Measurements from ENCODE around the gene DSCAML1.

- no peak for TF ChIP-seq ZNF565 (CRISPR knock-in tag; conservative IDR thresholded peaks at IDR 0.05; ENCODE audit: low read depth)
- no peak for TF ChIP-seq ISL1 (CRISPR knock-in tag; IDR thresholded peaks at IDR 0.05)
- TF ChIP-seq RARB (CRISPR knock-in tag; IDR thresholded peaks at IDR 0.05), result no peak
- TF ChIP-seq OSR1 (CRISPR knock-in tag; IDR thresholded peaks at IDR 0.05), result no peak
- TF ChIP-seq BACH2 (CRISPR knock-in tag; IDR thresholded peaks at IDR 0.05; ENCODE audit: borderline replicate concordance), result no peak
- TF ChIP-seq TOX (CRISPR knock-in tag; IDR thresholded peaks at IDR 0.05; ENCODE audit: borderline replicate concordance), result no peak
- no peak for TF ChIP-seq SNAI2 (CRISPR knock-in tag; IDR thresholded peaks at IDR 0.05)
- TF ChIP-seq PATZ1 (CRISPR knock-in tag; IDR thresholded peaks at IDR 0.05; ENCODE audit: borderline replicate concordance), result no peak
- TF ChIP-seq TSHZ2 (CRISPR knock-in tag; IDR thresholded peaks at IDR 0.05), result no peak
- TF ChIP-seq ZNF70 (CRISPR knock-in tag; IDR thresholded peaks at IDR 0.05), result no peak
Observed at GRCh38 chr11:117834068-117834810, 37.2 kb upstream of the DSCAML1 start.

Measured in SK-N-SH treated with all-trans-retinoic acid at 6 μM for 48 hours (cell line).